ENCODE data around the gene NEDD9. TPM values are rescaled to one million over a fixed set of nuclear protein-coding genes. Genes with fewer than 3 reads are reported as not detected.

Gene NEDD9
- total RNA-seq, 1 donor = 32.9 TPM

DNA sequence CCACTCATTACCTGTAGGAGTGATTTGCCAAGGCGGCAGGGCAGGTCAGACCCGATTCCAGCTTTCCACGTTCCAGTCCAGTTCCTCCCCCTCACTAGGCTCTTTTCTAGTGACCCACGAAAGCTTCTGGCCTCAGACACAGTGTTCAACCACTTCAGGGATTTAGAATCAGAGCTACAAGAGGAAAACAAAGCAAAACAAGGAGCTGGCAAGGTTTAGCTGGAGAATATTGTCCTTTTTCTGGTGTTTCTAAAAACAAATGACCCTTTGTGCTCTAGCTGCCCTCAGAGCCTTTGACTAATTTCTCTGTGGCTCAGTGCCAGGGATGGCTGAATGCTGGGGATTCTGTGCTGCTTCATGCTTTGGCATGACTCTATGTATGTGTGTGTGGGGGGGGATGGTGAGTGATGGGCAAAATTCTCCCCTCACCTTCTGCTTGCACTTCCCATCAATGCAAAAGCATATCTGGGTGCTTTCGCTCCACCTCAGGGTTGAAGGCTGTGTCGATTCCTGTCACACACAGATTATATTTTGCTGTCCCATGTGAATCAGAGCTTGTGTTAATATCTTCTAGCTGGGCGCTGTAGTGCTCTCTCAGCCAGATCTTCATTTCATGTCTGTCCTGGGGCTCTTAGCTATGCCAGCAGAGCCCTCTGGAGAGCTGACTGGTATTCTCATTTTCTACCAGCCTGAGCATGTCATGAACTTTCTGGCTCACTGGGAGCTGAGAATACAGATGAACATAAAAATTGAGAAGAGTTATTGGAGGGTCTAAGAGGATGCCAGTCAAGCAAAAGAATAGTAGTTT, 19.3 kb upstream of the NEDD9 start:
- Histone ChIP-seq H3K79me2 (ENCODE audit: insufficient read depth, low read length) (no peaks in the 10 kb centered on the region), H3K4me1 (ENCODE audit: insufficient read depth, low read length) (peaks cover 28% of the 10 kb centered on the region), H2AFZ (ENCODE audit: low read length) (peak overlapping the region; percentile 53), H3K36me3 (ENCODE audit: insufficient read depth, low read length) (no peaks in the 10 kb centered on the region), H4K20me1 (ENCODE audit: insufficient read depth, low read length) (no peaks in the 10 kb centered on the region), H3K9me3 (ENCODE audit: low read depth, low read length) (no peaks in the 10 kb centered on the region), H3K4me3 (ENCODE audit: insufficient read depth, low read length) (peak overlapping the region; percentile 1), H3K4me2 (ENCODE audit: insufficient read depth, low read length) (peak overlapping the region; percentile 32), H3K27ac (ENCODE audit: low read depth, low read length) (peak overlapping the region; percentile 44), H3K27me3 (ENCODE audit: insufficient read depth, low read length) (no peaks in the 10 kb centered on the region)
- DNase-seq (ENCODE audit: insufficient read length, low spot score, missing footprints) = no peak
- TF ChIP-seq CTCF (IDR thresholded peaks at IDR 0.05; ENCODE audit: extremely low read depth, low read depth, low read length) = no peak

DNA sequence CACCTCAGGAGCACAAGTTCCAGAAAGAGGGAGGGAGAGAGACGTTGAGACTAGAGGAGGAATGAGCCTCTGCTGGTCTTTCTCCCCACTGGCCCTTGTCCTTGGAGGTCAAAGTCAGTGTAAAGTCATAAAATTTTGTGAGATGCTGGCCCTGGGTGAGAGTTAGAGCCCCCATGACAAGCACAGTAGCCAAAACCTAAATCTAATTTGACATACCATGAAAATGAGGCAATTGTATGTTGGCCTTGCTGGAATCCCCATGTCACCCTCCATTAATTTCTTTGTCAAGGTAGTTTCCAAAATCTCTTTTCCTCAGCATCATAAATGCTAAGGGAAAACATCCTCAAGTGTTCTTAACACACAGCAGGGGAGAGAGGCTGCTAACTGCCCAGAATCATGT, 17.6 kb upstream of the NEDD9 start:
- Histone ChIP-seq H3K27ac (ENCODE audit: low read depth, low read length) (no peak overlapping the region), H4K20me1 (ENCODE audit: insufficient read depth, low read length) (no peaks in the 10 kb centered on the region), H3K4me3 (ENCODE audit: insufficient read depth, low read length) (no peak overlapping the region), H3K4me2 (ENCODE audit: insufficient read depth, low read length) (no peak overlapping the region), H2AFZ (ENCODE audit: low read length) (no peak overlapping the region), H3K9me3 (ENCODE audit: low read depth, low read length) (no peaks in the 10 kb centered on the region), H3K27me3 (ENCODE audit: insufficient read depth, low read length) (no peaks in the 10 kb centered on the region), H3K79me2 (ENCODE audit: insufficient read depth, low read length) (no peaks in the 10 kb centered on the region), H3K36me3 (ENCODE audit: insufficient read depth, low read length) (no peaks in the 10 kb centered on the region), H3K4me1 (ENCODE audit: insufficient read depth, low read length) (peaks cover 30% of the 10 kb centered on the region)
- no peak for TF ChIP-seq CTCF (IDR thresholded peaks at IDR 0.05; ENCODE audit: extremely low read depth, low read depth, low read length)
- no peak for DNase-seq (ENCODE audit: insufficient read length, low spot score, missing footprints)

- Histone ChIP-seq H3K27me3 (ENCODE audit: insufficient read depth, low read length) (no peaks in the 10 kb centered on the region), H3K9me3 (ENCODE audit: low read depth, low read length) (no peaks in the 10 kb centered on the region), H3K4me3 (ENCODE audit: insufficient read depth, low read length) (no peak overlapping the region), H4K20me1 (ENCODE audit: insufficient read depth, low read length) (no peaks in the 10 kb centered on the region), H3K36me3 (ENCODE audit: insufficient read depth, low read length) (no peaks in the 10 kb centered on the region), H2AFZ (ENCODE audit: low read length) (no peak overlapping the region), H3K4me2 (ENCODE audit: insufficient read depth, low read length) (no peak overlapping the region), H3K79me2 (ENCODE audit: insufficient read depth, low read length) (no peaks in the 10 kb centered on the region), H3K27ac (ENCODE audit: low read depth, low read length) (no peak overlapping the region), H3K4me1 (ENCODE audit: insufficient read depth, low read length) (peaks cover 30% of the 10 kb centered on the region)
- no peak for TF ChIP-seq CTCF (IDR thresholded peaks at IDR 0.05; ENCODE audit: extremely low read depth, low read depth, low read length)
- no peak for DNase-seq (ENCODE audit: insufficient read length, low spot score, missing footprints)
These were observed 16.7 kb upstream of the NEDD9 start for GRCh38 chr6:11248974-11249761.

DNA sequence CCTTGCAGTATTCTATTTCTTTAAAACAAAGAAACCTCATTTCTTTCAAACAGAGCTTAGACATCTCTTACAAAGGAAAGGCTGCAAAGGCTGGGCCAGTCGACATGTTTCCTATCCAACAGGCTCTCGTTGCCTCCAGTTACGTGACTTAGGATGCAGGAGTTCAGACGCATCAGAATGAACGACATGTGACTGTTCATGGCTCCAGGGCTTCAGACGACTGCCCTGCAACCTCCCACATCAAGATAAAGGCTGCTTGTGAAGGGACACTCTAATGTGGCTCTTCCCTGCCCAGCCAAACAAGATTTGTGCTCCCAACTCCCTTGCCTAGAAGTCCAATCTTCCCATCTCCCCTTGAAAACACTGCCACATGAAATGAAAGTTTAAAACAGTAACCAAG, 14.3 kb upstream of the NEDD9 start:
- no peaks in the 10 kb centered on the region for H3K9me3 ChIP-seq (ENCODE audit: low read depth, low read length)
- H2AFZ ChIP-seq (ENCODE audit: low read length) = no peak overlapping the region
- H3K4me1 ChIP-seq (ENCODE audit: insufficient read depth, low read length) = peaks cover 12% of the 10 kb centered on the region
- no peaks in the 10 kb centered on the region for H3K27me3 ChIP-seq (ENCODE audit: insufficient read depth, low read length)
- no peak for DNase-seq (ENCODE audit: insufficient read length, low spot score, missing footprints)
- no peak overlapping the region for H3K27ac ChIP-seq (ENCODE audit: low read depth, low read length)
- TF ChIP-seq CTCF (IDR thresholded peaks at IDR 0.05; ENCODE audit: extremely low read depth, low read depth, low read length) = no peak
- no peak overlapping the region for H3K4me2 ChIP-seq (ENCODE audit: insufficient read depth, low read length)
- H3K79me2 ChIP-seq (ENCODE audit: insufficient read depth, low read length) = no peaks in the 10 kb centered on the region
- no peaks in the 10 kb centered on the region for H4K20me1 ChIP-seq (ENCODE audit: insufficient read depth, low read length)
- no peaks in the 10 kb centered on the region for H3K36me3 ChIP-seq (ENCODE audit: insufficient read depth, low read length)
- H3K4me3 ChIP-seq (ENCODE audit: insufficient read depth, low read length) = no peak overlapping the region
